Suprapubic skin (tissue), 4 donors: ENCODE results near the gene MAGI3.

Experiments used
- EP300 ChIP-seq: sonication (generic); formaldehyde crosslinking; IDR thresholded peaks from one replicate; pipeline ENCODE4 v1.6.1; 2017; ENCODE audit warnings: antibody characterized with exemption
- POLR2AphosphoS5 ChIP-seq, 3 donors: sonication (generic); formaldehyde crosslinking; IDR thresholded peaks; one replicate each; pipeline ENCODE4 v1.6.1; 2017; ENCODE audit warnings: antibody characterized with exemption in 3 of 3
- TF ChIP-seq, protein P1 (sequence below), 2 donors: fragments of 200-600 bp in 1 of 2; fragments of 450-650 bp in 1 of 2; sonication (generic) in 1 of 2; IDR thresholded peaks; one replicate each; pipeline ENCODE4 v1.5.1; 2016 to 2019; ENCODE audit warnings: antibody characterized with exemption in 2 of 2, mild to moderate bottlenecking in 1 of 2, moderate library complexity in 1 of 2

DNA sequence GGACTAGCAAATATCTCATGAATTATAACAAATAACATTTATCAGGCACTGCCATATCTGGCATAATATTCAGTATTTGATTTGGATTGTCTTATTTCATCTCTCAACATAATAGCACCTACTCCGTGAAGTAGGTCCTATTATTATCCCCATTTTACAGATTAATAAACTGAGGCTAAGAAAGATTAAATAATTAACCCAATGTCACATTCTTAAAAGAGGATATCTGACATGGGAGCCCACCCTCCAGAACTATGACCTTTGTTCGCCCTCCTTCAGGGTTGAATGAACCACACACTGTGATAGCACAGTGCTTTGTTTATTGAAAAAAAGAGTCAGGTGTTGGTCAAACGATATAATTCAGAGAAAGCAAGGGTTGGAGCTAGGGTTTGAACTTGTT lies 19.4 kb upstream of the MAGI3 start:
- TF ChIP-seq, protein P1, sequence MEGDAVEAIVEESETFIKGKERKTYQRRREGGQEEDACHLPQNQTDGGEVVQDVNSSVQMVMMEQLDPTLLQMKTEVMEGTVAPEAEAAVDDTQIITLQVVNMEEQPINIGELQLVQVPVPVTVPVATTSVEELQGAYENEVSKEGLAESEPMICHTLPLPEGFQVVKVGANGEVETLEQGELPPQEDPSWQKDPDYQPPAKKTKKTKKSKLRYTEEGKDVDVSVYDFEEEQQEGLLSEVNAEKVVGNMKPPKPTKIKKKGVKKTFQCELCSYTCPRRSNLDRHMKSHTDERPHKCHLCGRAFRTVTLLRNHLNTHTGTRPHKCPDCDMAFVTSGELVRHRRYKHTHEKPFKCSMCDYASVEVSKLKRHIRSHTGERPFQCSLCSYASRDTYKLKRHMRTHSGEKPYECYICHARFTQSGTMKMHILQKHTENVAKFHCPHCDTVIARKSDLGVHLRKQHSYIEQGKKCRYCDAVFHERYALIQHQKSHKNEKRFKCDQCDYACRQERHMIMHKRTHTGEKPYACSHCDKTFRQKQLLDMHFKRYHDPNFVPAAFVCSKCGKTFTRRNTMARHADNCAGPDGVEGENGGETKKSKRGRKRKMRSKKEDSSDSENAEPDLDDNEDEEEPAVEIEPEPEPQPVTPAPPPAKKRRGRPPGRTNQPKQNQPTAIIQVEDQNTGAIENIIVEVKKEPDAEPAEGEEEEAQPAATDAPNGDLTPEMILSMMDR (IDR thresholded peaks at IDR 0.05): no peak
- TF ChIP-seq POLR2AphosphoS5 (IDR thresholded peaks at IDR 0.05) (no peak), EP300 (no peak)
